Right cardiac atrium (tissue), 5 donors: ENCODE results near the gene FNDC8. TPM values are rescaled to one million over a fixed set of nuclear protein-coding genes. Genes with fewer than 3 reads are reported as not detected.

Experiments used
- ATAC-seq, 2 donors: fragments of 200-7000 bp; cut with Tn5 transposase; one replicate each; pipeline versions ENCODE4 v1.8.0 to v1.9.1; 2020; ENCODE audit warnings: moderate library complexity in 2 of 2, mild to moderate bottlenecking in 1 of 2
- DNase-seq, 3 donors: peaks; one replicate each; pipeline ENCODE4 v3.0.0-alpha.2; 2020
- H3K27ac ChIP-seq: one replicate; pipeline ENCODE4 v1.5.1; 2013; ENCODE audit warnings: mild to moderate bottlenecking, low read length, control low read depth, moderate library complexity
- H3K27me3 ChIP-seq: one replicate; pipeline ENCODE4 v1.6.1; 2013; ENCODE audit not compliant: control insufficient read depth, insufficient read depth
- H3K4me1 ChIP-seq: one replicate; pipeline ENCODE4 v1.6.1; 2013; ENCODE audit warnings: low read length; ENCODE audit not compliant: control insufficient read depth, insufficient read depth
- H3K4me3 ChIP-seq: one replicate; pipeline ENCODE4 v1.5.1; 2013; ENCODE audit warnings: low read length, control low read depth
- H3K9me3 ChIP-seq: one replicate; pipeline ENCODE4 v1.6.1; 2013; ENCODE audit warnings: low read length; ENCODE audit not compliant: control insufficient read depth
- WGBS: extraction: QIAGEN DNeasy Blood & Tissue Kit; methylation state at CpG from one replicate; pipeline ENCODE4 v1.1.7; 2013; 5-methylcytosine and 5-hydroxymethylcytosine counted together
- intact Hi-C, 4 donors: fragments of 100-400 bp; cut with DNase I; formaldehyde crosslinking; loops; one replicate each; pipeline versions ENCODE4 v1.11.0 to v1.14.0; 2022 to 2023
- long read RNA-seq, 4 donors: library from polyadenylated mRNA; unstranded; transcript quantifications; one replicate each; pipeline ENCODE4 v2.0.0, GENCODE V29; 2020 to 2021
- polyA plus RNA-seq: library from polyadenylated mRNA; stranded (reverse); fragments of 200-250 nt; gene quantifications from one replicate; pipeline ENCODE4 v1.2.3, GENCODE V29; 2013
- total RNA-seq, 4 donors: library from RNA; stranded (reverse); fragmentation: NEBNext Ultra II Directional; extraction: Animal tissue kit (Norgen Biotek cat#: 25700); gene quantifications; one replicate each; pipeline ENCODE4 v1.2.1, GENCODE V29; 2021
- donor health status: healthy with polysubstance abuse.
- donor health status: DM: no; HTN: yes; CAD: no.
- donor health status: DM: no; HTN: no; CAD: no.
- donor health status: DM: no; HTN: yes; CAD: no; lungs with severe emphysema.
- donor health status: DM: yes; HTN: yes; CAD: no.

The FNDC8 gene
- not detected for total RNA-seq
- polyA plus RNA-seq, result not detected
- long read RNA-seq, donor 1, result 0 reads
- long read RNA-seq, donor 2, result 0 reads
- long read RNA-seq, donor 3, result 0 reads
- long read RNA-seq, donor 4, result 0 reads

GRCh38 chr17:35121315-35121714, at the start of gene FNDC8:
Gene FNDC8, plus strand, starts transcription at chr17:35121615. Its CDS starts 79 bp downstream, at chr17:35121694.
- no peak within 1 kb of the TSS for H3K4me3 ChIP-seq
- H3K27me3 ChIP-seq, result no peaks in the 10 kb centered on the region
- no peak within 1 kb of the TSS for H3K27ac ChIP-seq
- 94% methylated on average over 3 of the region's 3 CpGs for WGBS
- DNase-seq, result no peak
- no peaks in the 10 kb centered on the region for H3K9me3 ChIP-seq
- peaks cover 3% of the 10 kb centered on the region for H3K4me1 ChIP-seq
- intact Hi-C loops, result loop anchor here in 3 of 4 donors (2.0 to 10.0 kb wide), 3 partner anchors 124 to 697 kb away; no protein-coding TSS in a partner anchor
- no peak for ATAC-seq

DNA sequence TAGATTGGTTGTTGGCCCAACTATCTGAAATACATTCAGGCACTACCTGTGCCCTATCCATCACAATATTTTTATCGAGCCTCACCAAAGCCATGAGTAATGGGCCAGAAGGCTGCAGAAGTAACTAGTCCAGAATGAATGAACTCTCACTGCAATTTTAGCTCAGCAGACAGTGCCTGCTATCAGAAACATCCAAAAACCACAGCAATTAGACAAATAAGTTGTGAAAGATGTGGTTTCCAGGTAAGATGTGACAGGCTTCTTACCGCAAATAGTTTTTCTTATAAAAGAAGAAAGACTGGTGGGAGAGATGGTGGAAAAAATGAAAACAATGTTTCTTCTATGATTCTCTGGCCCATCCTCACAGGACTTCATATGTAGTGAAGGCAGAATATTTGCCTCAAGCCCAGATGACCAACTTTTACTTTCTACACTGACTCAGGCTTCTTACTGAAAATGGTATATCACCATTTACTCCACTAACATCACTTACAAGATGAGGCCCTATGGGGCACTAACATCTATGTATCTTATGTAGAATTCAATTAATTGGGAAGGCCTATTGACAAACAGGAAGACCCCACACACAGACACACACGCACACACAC, 48.1 kb upstream of the FNDC8 start:
- H3K27ac ChIP-seq, result no peak overlapping the region
- 93% methylated on average over 3 of the region's 3 CpGs for WGBS

GRCh38 chr17:35073991-35074627, 47.3 kb upstream of the FNDC8 start:
- Histone ChIP-seq H3K4me1 (no peaks in the 10 kb centered on the region), H3K4me3 (no peak overlapping the region), H3K27ac (no peak overlapping the region), H3K9me3 (no peaks in the 10 kb centered on the region), H3K27me3 (no peaks in the 10 kb centered on the region)
- intact Hi-C loops, result no loop called here
- ATAC-seq, result no peak
- 86% methylated on average over 5 of the region's 5 CpGs for WGBS
- DNase-seq, result no peak

More for the DNA sequence above, 48.1 kb upstream of the FNDC8 start:
- ATAC-seq, result no peak
- H3K27me3 ChIP-seq, result no peaks in the 10 kb centered on the region
- DNase-seq, result no peak
- no peaks in the 10 kb centered on the region for H3K9me3 ChIP-seq
- intact Hi-C loops, result no loop called here
- H3K4me1 ChIP-seq, result peaks cover 1% of the 10 kb centered on the region
- H3K4me3 ChIP-seq, result no peak overlapping the region

- no peaks in the 10 kb centered on the region for H3K27me3 ChIP-seq
- intact Hi-C loops, result no loop called here
- H3K27ac ChIP-seq, result no peak overlapping the region
- H3K9me3 ChIP-seq, result no peaks in the 10 kb centered on the region
- no peak for DNase-seq
- H3K4me3 ChIP-seq, result no peak overlapping the region
- H3K4me1 ChIP-seq, result no peaks in the 10 kb centered on the region
- WGBS, result 77% methylated on average over 2 of the region's 2 CpGs
- ATAC-seq, result no peak
Observed at GRCh38 chr17:35074711-35075707, 46.4 kb upstream of the FNDC8 start.

DNA sequence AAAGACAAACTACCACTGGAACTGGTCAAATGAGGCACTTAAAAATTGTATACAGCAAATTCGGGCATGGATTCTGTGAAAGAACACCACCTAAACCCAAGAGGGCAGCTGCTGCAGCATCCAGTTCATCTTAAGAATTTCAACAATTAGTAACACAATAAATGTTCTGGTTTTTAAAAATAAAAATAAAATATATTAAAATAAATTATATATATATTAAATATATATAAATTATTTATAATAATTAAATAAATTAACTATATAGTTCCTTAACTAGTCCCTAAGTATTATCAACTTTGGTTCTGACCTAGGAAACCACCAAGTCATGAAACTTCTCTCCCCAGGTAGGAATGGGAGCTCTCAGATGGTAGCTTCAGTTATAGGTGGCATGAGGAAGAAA, 44.5 kb upstream of the FNDC8 start:
- H3K4me3 ChIP-seq, result no peak overlapping the region
- no peaks in the 10 kb centered on the region for H3K4me1 ChIP-seq
- no peak for ATAC-seq
- H3K27ac ChIP-seq, result no peak overlapping the region
- no peaks in the 10 kb centered on the region for H3K9me3 ChIP-seq
- no peak for DNase-seq
- no peaks in the 10 kb centered on the region for H3K27me3 ChIP-seq
- WGBS, result 90% methylated on average over 1 of the region's 1 CpG
- intact Hi-C loops, result no loop called here

DNA sequence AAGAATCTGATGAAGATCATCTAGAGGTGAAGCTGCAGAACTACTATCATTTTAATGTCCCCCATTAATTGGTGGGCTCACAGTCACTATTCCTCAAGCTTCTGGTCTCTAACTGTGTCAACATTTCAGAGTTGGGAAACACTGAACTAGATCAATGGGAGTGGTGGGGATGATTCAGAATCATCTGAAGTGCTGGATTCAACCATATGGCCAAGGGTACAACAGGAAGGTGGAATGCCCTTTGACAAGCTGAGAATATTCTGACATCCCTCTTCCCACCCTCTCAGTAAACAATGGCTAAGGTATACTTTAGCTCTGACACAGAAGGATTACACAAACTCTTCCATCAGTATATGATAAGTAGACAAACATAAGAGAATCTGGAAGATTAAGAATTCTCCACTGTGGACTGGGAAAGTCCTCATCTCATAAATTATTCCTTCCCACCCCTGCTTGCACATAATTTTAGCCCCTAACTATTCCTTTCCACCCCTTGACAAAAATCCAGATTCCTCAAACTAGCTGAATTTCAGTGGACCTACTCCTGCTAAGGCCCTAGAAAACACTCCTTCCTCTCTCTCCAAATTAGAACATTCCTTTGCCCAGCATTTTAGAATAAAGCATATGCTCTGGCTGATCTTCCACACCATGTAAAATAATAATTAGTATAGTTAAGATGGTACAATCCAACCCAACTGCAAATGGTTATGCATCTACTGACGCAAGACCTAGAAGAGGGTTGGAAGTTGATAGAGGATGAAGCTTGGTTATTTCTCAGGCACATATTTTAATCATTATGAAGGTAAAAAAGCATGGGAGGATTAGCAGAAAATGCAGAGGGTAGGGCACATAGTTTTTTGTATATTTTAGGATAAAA, 41.6 kb upstream of the FNDC8 start:
- intact Hi-C loops, result loop anchor here in 1 of 4 donors (10.0 kb wide), 1 partner anchor 85 kb away; no protein-coding TSS in a partner anchor
- ATAC-seq (no peak), DNase-seq (no peak)
- Histone ChIP-seq H3K4me3 (no peak overlapping the region), H3K27ac (no peak overlapping the region), H3K27me3 (no peaks in the 10 kb centered on the region), H3K9me3 (no peaks in the 10 kb centered on the region), H3K4me1 (no peaks in the 10 kb centered on the region)
- WGBS, result 99% methylated on average over 1 of the region's 1 CpG

GRCh38 chr17:35080536-35080935, 40.9 kb upstream of the FNDC8 start:
- Histone ChIP-seq H3K27ac (no peak overlapping the region), H3K4me3 (no peak overlapping the region), H3K9me3 (no peaks in the 10 kb centered on the region), H3K4me1 (no peaks in the 10 kb centered on the region), H3K27me3 (no peaks in the 10 kb centered on the region)
- ATAC-seq (no peak), DNase-seq (no peak)
- intact Hi-C loops, result loop anchor here in 1 of 4 donors (10.0 kb wide), 1 partner anchor 86 kb away; no protein-coding TSS in a partner anchor
- 59% methylated on average over 1 of the region's 1 CpG for WGBS

GRCh38 chr17:35081638-35082037, 39.8 kb upstream of the FNDC8 start:
- no peaks in the 10 kb centered on the region for H3K27me3 ChIP-seq
- no peak overlapping the region for H3K27ac ChIP-seq
- H3K4me3 ChIP-seq, result no peak overlapping the region
- DNase-seq, result no peak
- H3K9me3 ChIP-seq, result no peaks in the 10 kb centered on the region
- H3K4me1 ChIP-seq, result no peaks in the 10 kb centered on the region
- no peak for ATAC-seq
- 86% methylated on average over 1 of the region's 1 CpG for WGBS
- intact Hi-C loops, result loop anchor here in 1 of 4 donors (10.0 kb wide), 1 partner anchor 87 kb away; no protein-coding TSS in a partner anchor

GRCh38 chr17:35082073-35082657, 39.2 kb upstream of the FNDC8 start:
- H3K4me3 ChIP-seq, result no peak overlapping the region
- intact Hi-C loops, result loop anchor here in 1 of 4 donors (10.0 kb wide), 1 partner anchor 87 kb away; no protein-coding TSS in a partner anchor
- no peaks in the 10 kb centered on the region for H3K27me3 ChIP-seq
- no peaks in the 10 kb centered on the region for H3K9me3 ChIP-seq
- ATAC-seq (no peak), DNase-seq (no peak)
- H3K4me1 ChIP-seq, result no peaks in the 10 kb centered on the region
- H3K27ac ChIP-seq, result no peak overlapping the region
- WGBS, result 52% methylated on average over 3 of the region's 3 CpGs

DNA sequence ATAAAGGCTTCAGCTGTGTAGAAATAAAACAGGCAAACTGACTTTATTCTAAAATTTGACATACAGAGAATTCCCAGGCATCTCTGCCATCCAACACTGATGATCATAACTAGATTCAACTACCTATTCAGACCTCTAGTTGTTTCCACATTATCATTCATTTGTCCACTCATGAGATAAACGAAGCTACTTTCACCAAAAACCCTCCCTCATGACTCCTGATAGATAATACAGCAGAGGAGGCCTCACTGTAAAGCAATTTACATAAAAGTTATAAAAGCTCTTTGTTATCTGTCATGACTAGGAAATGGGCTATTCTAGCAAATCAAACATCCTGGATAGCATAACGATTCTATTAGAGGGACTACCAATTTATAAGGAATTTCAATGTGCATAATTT, 38.3 kb upstream of the FNDC8 start:
- intact Hi-C loops, result loop anchor here in 1 of 4 donors (10.0 kb wide), 1 partner anchor 88 kb away; no protein-coding TSS in a partner anchor
- 83% methylated on average over 2 of the region's 2 CpGs for WGBS
- H3K27me3 ChIP-seq, result no peaks in the 10 kb centered on the region
- H3K4me1 ChIP-seq, result no peaks in the 10 kb centered on the region
- H3K4me3 ChIP-seq, result no peak overlapping the region
- no peak for ATAC-seq
- no peak overlapping the region for H3K27ac ChIP-seq
- no peak for DNase-seq
- H3K9me3 ChIP-seq, result no peaks in the 10 kb centered on the region
